GM23338 (cell line): ENCODE data around the gene BCOR.

Experiments used
- CREB1 ChIP-seq: fragments of 250-450 bp; sonication (Bioruptor Pico); IDR thresholded peaks from 2 replicates; pipeline ENCODE4 v1.5.0; 2020; ENCODE audit warnings: low read depth, mild to moderate bottlenecking, moderate library complexity
- ETS1 ChIP-seq: IDR thresholded peaks from 2 replicates; pipeline ENCODE4 v1.6.1; 2016; ENCODE audit warnings: antibody characterized with exemption
- EZH2 ChIP-seq: fragments of 200-600 bp; sonication (generic); IDR thresholded peaks from one replicate; pipeline ENCODE4 v1.8.0; 2017; ENCODE audit warnings: antibody characterized with exemption, mild to moderate bottlenecking, low read depth; ENCODE audit not compliant: unreplicated experiment
- EZH2phosphoT487 ChIP-seq: fragments of 200-600 bp; sonication (generic); IDR thresholded peaks from one replicate; pipeline ENCODE4 v1.8.1; 2018; ENCODE audit warnings: antibody characterized with exemption; ENCODE audit not compliant: unreplicated experiment
- JUNB ChIP-seq: IDR thresholded peaks from one replicate; pipeline ENCODE4 v1.6.1; 2016; ENCODE audit warnings: antibody characterized with exemption; ENCODE audit not compliant: unreplicated experiment
- POLR2AphosphoS5 ChIP-seq: IDR thresholded peaks from 2 replicates; pipeline ENCODE4 v1.6.1; 2016; ENCODE audit warnings: antibody characterized with exemption, low read depth
- REST ChIP-seq: IDR thresholded peaks from one replicate; pipeline ENCODE4 v1.6.1; 2018; ENCODE audit warnings: antibody characterized with exemption; ENCODE audit not compliant: unreplicated experiment
- STAT1 ChIP-seq: IDR thresholded peaks from one replicate; pipeline ENCODE4 v1.6.1; 2016; ENCODE audit warnings: antibody characterized with exemption; ENCODE audit not compliant: unreplicated experiment
- ZNF114 ChIP-seq: fragments of 250-450 bp; sonication (Bioruptor Pico); IDR thresholded peaks from 2 replicates; pipeline ENCODE4 v1.5.0; 2020; ENCODE audit warnings: mild to moderate bottlenecking, moderate library complexity
- ZNF331 ChIP-seq: fragments of 250-450 bp; sonication (Bioruptor Pico); IDR thresholded peaks from 2 replicates; pipeline ENCODE4 v1.5.0; 2020; ENCODE audit warnings: low read depth, mild to moderate bottlenecking, moderate library complexity
- ZNF462 ChIP-seq: fragments of 250-450 bp; sonication (Bioruptor Pico); IDR thresholded peaks from 2 replicates; pipeline ENCODE4 v1.5.0; 2020; ENCODE audit warnings: mild to moderate bottlenecking, moderate library complexity
- TF ChIP-seq, protein P1 (sequence below), 2 experiments: fragments of 200-600 bp in 1 of 2; sonication (generic) in 1 of 2; conservative IDR thresholded peaks; 2 replicates each; pipeline versions ENCODE4 v1.5.1 to v1.6.1; 2016 to 2017; ENCODE audit warnings: antibody characterized with exemption in 2 of 2, low read depth in 2 of 2, mild to moderate bottlenecking in 2 of 2, moderate library complexity in 1 of 2

DNA sequence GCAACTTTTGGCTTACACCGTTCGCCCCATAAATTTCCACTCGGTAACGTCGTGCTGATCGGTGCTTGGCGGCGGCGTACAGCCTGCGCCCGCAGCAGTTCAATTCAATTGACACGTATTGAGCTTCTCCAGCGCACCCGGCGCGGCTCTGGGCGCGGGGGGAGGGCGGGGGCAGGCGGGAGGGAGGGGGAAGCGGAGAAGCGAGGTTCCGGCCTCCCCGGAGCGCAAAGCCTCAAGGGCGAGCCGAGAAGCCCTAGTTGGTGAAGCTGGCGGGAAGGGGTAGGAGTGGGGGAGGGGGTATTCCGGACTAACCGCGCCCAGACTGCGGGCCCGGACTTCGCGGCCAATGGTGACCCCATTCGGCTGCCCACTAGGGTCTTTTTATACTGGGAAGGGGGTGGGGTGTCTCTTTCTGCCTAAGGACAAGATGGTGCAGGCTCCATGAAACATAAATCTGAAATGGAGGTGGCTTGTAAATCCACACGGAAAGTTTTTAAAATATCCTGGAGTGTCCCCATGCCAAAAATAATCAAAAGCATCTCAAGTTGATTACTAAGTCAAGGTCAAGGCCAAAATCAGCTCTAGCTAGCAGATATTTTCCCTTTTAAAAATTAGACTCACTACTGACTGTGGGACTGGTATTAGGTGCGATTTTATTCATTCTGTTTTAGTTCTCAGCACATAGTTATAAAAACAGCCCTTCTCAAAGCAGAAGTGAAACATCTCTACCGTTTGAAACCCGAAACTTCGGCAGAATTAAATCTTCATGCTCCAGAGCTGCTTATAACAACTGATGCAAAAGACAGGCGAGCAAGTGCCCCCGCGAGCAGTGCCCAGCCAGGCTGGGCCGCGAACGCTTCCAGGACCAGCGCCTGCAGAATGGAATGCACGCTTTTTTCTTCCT, 1.5 kb upstream of the BCOR start:
- no peak for TF ChIP-seq EZH2
- TF ChIP-seq, protein P1, sequence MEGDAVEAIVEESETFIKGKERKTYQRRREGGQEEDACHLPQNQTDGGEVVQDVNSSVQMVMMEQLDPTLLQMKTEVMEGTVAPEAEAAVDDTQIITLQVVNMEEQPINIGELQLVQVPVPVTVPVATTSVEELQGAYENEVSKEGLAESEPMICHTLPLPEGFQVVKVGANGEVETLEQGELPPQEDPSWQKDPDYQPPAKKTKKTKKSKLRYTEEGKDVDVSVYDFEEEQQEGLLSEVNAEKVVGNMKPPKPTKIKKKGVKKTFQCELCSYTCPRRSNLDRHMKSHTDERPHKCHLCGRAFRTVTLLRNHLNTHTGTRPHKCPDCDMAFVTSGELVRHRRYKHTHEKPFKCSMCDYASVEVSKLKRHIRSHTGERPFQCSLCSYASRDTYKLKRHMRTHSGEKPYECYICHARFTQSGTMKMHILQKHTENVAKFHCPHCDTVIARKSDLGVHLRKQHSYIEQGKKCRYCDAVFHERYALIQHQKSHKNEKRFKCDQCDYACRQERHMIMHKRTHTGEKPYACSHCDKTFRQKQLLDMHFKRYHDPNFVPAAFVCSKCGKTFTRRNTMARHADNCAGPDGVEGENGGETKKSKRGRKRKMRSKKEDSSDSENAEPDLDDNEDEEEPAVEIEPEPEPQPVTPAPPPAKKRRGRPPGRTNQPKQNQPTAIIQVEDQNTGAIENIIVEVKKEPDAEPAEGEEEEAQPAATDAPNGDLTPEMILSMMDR (conservative IDR thresholded peaks at IDR 0.05; ENCODE audit: low read depth in 2 of 2) = no peak
- TF ChIP-seq POLR2AphosphoS5 = no peak
- TF ChIP-seq CREB1 (CRISPR knock-in tag) = no peak
- TF ChIP-seq REST = no peak
- no peak for TF ChIP-seq EZH2phosphoT487
- TF ChIP-seq JUNB = no peak
- no peak for TF ChIP-seq ZNF331 (CRISPR knock-in tag)
- TF ChIP-seq ZNF114 (CRISPR knock-in tag) = no peak
- no peak for TF ChIP-seq ZNF462
- no peak for TF ChIP-seq STAT1
- no peak for TF ChIP-seq ETS1
